NCI-H1694 (cell line): ENCODE measurements around the gene TYMP.
"Not testable (repeated sequence)": the region's sequence is repeated elsewhere in the genome, so short reads cannot be mapped to it uniquely, and the experiment has no call there.

Experiments
- DNase-seq: peaks from one replicate; lab custom pipeline; 2025; lab: John Stamatoyannopoulos, UW

TYMP gene

GRCh38 chr22:50523806-50524675 is 5.8 kb downstream of the TYMP start:
- DNase-seq: no peak

- DNase-seq: no peak
Measured at GRCh38 chr22:50523458-50523805, 6.4 kb downstream of the TYMP start.

DNA sequence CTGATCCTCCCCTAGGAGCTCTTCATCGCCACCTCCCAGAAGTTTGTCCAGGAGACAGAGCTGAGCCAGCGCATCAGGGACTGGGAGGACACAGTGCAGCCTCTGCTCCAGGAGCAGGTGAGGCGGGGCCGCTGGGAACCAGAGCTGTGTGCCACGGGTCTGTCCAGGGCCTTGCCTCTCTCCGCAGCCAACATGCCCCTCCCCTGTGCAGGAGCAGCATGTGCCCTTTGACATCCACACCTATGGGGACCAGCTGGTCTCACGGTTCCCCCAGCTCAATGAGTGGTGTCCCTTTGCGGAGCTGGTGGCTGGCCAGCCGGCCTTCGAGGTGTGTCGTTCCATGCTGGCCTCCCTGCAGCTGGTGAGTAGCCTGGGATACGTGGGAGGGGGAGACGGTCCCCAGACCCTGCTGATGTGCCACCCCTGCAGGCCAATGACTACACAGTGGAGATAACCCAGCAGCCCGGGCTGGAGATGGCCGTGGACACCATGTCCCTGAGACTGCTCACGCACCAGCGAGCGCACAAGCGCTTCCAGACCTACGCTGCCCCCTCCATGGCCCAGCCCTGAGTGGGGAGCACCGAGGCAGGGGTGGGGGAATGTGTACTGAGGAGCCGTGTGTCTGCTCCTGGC is 6.9 kb downstream of the TYMP start:
- DNase-seq: no peak

DNA sequence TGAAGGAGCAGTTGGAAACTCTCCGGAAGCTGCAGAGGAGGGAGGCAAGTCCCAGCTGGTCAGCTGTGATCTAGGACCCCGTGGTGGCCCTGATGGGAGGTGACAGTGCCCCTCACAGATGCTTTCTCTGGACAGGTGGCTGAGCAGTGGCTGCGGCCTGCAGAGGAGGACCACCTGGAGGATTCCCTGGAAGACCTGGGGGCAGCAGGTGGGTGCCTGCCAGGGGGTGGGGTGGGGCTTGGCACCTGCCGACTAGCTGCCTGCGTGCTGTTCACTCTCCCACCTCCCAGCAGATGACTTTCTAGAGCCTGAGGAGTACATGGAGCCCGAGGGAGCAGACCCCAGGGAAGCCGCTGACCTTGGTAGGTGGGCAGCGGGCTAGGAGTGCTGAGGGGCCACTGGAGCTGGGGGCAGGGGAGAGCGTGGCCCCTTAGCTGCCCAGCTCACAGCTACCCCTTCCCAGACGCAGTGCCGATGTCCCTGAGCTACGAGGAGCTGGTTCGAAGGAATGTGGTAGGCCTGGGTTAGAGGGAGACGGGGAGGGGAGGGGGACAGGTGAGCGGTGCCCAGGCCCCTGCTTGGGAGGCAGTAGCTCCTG is 7.5 kb downstream of the TYMP start:
- no peak for DNase-seq

DNA sequence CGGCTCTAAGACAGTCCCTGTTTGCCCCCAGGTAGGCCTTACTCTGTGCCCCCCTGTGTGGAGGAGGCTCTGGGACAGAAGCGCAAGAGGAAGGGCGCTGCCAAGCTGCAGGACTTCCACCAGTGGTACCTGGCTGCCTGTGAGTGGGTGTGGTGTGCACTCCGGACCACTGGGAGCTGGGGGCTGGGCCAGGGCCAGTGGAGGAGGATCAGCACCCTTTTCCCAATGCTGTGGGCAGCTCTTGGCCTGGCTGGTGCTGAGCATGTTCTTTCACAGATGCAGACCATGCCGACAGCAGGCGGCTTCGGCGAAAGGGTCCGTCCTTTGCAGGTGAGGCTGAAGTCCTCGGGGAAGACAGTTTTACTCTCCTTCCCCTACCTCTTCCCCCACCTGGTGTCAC is 8.1 kb downstream of the TYMP start:
- no peak for DNase-seq

DNA sequence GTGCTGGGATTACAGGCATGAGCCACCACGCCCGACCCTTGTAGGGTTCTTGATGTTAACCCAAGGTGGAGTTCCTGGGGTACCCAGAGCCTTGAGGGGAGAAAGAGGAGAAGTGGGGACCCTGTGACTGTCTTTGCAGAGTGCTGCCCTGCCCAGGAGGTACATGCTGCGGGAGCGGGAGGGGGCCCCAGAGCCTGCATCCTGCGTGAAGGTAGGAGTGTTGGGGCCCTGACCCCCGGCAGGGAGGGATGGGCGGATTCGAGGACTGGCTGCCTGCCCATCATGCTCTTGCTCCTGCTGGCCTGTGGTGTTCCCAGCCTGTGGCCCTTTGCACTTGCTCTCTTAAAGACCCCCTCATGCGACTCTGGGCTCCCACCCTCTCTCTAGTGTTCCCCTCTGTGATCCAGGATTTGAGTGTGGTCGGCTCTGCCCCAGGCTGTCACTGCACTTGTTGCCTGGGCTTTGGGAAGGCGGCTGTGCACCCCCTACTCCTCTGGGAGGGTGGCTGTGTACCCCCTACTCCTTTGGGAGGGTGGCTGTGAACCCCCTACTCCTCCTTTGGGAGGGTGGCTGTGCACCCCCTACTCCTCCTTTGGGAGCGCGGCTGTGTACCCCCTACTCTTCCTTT is 8.9 kb downstream of the TYMP start:
- no peak for DNase-seq

DNA sequence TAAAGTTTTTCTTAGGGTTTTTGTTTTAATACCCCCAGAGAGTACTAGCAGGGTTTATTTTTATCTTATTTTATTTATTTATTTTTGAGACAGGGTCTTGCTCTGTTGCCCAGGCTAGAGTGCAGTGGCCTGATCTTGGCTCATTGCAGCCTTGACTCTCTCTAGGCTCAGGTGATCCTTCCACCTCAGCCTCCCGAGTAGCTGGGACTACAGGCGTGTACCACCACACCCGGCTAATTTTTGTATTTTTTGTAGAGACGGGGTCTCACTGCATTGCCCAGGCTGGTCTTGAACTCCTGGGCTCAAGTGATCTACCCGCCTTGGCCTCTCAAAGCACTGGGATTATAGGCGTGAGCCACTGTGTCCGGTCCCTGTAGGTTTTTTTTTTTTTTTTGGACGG is 9.6 kb downstream of the TYMP start:
- not testable (repeated sequence) for DNase-seq

GRCh38 chr22:50519151-50519550 is 10.7 kb downstream of the TYMP start:
- no peak for DNase-seq

- DNase-seq: no peak
Measured at GRCh38 chr22:50518606-50519005, 11.2 kb downstream of the TYMP start.

- no peak for DNase-seq
Measured at GRCh38 chr22:50517495-50518260, 12.1 kb downstream of the TYMP start.

DNA sequence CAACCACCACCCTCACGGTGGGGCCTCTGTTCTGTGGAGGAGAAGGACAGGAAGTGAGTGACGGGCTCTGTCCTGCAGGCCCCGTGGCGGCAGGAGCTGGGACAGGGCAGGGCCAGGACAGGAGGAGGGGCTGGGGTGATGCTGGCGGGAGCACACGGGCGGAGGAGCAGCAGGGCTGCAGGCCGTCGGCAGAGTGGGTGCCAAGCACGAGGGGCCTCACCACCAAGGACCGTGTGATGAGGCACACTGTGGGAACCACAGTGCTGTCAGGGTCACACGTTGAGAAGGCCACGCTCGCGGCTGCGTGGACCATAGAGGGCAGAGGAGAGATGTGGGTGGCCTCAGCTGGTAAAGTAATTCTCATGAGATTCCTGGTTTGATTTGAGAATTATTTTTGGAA is 12.9 kb downstream of the TYMP start:
- no peak for DNase-seq

- no peak for DNase-seq
Measured at GRCh38 chr22:50516068-50516467, 13.7 kb downstream of the TYMP start.

DNA sequence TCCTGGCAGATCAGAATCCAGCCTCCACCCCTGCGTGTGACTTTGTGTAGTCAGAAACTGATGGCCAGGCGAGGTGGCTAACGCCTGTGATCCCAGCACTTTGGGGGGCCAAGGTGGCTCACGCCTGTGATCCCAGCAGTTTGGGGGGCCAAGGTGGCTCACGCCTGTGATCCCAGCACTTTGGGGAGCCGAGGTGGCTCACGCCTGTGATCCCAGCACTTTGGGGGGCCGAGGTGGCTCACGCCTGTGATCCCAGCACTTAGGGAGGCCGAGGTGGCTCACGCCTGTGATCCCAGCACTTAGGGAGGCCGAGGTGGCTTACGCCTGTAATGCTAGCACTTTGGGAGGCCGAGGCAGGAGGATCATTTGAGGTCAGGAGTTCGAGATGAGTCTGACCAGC is 16.6 kb downstream of the TYMP start:
- DNase-seq: no peak

- no peak for DNase-seq
Measured at GRCh38 chr22:50508897-50509296, 20.9 kb downstream of the TYMP start.

GRCh38 chr22:50507991-50508884 is 21.6 kb downstream of the TYMP start, which contains the start of gene NCAPH2:
Gene NCAPH2, plus strand, starts transcription at chr22:50508224. Its CDS starts 114 bp downstream, at chr22:50508338.
- peak; percentile 93 for DNase-seq

DNA sequence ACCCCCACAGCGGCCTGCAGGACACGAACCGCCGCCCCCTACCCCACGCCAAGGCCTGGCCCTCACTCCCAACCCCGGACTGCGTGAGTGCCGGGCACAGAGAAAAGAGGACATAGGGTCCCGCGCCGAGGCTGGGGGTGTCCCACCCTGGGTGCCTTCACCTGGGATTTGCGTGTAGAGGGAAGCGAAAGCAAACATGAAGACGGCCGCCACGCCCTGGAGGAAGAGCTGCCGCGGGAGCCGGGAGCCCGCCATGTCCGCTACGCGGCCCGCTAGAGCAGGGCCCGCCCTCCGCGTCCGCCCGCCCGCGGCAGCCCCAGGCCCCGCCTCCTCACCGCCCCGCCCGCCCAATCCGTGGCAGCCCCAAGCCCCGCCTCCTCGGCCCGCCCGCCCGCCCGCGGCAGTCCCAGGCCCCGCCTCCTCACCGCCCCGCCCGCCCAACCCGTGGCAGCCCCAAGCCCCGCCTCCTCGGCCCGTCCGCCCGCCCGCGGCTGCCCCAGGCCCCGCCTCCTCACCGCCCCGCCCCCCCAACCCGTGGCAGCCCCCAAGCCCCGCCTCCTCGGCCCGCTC is 22.3 kb downstream of the TYMP start, which contains the start of gene LMF2:
TSS of gene LMF2 (minus strand) at position 282 of the 570 bp plus-strand sequence. CDS start at position 255, 27 bp downstream.
- DNase-seq: peak; percentile 79

- peak; percentile 60 for DNase-seq
Measured at GRCh38 chr22:50506611-50507420, 23.0 kb downstream of the TYMP start.

DNA sequence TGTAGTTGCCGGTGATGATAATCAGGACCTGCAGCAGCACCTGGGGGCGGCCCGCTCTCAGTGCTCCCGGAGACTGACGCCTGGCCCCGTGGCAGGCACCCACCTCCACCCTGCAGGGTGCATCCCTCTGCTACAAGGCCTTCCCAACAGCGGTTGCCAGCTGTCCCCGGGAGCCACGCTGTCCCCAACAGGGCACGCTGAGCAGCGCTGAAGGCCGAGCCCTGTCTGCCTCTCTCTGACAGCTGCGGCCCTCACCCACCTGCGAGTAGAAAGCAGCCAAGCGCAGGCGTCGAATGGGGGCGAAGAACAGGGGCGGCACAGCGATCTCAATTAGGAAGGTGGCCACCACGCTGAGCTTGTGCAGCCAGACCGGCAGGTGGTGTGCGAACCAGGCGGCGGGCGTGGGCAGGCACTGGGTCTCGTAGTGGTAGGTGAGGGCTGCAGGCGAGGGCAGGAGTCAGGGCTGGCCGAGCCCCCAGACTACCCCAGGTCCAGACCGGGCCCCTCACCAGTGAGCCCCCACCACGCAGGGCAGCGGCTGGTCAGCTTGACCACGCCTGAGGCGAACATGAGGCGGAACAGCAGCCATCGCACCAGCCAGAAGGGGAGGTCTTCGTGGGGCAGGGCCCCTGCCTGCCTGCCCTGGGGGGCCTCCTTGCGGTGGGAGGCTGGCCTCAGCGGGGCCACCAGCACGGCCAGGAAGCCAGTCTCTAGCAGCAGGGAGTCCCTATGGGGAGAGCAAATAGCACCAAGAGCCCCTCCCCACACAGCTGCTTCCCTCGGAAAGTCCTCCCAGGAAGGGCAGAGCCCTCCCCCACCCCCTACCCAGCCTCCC is 23.8 kb downstream of the TYMP start:
- peak; percentile 60 for DNase-seq
